Loucy (cell line): ENCODE data around the gene ITSN1.

ENCODE experiments used
- H2AFZ ChIP-seq: fragments of 200-600 bp; sonication (generic); 2 replicates; pipeline ENCODE4 v1.6.0; 2016; ENCODE audit warnings: antibody characterized with exemption, mild to moderate bottlenecking, low read length, moderate library complexity
- H3F3A ChIP-seq: fragments of 200-600 bp; 2 replicates; pipeline ENCODE4 v1.6.0; 2016; ENCODE audit warnings: antibody characterized with exemption, low read depth, mild to moderate bottlenecking
- H3K27me3 ChIP-seq: fragments of 200-600 bp; sonication (generic); 2 replicates; pipeline ENCODE4 v1.6.1; 2014; ENCODE audit warnings: low read length, mild to moderate bottlenecking; ENCODE audit not compliant: insufficient read depth, poor library complexity, severe bottlenecking
- H3K36me3 ChIP-seq: fragments of 200-600 bp; sonication (generic); 2 replicates; pipeline ENCODE4 v1.6.1; 2016; ENCODE audit warnings: low read length; ENCODE audit not compliant: insufficient read depth
- H3K4me1 ChIP-seq: fragments of 200-600 bp; sonication (generic); 2 replicates; pipeline ENCODE4 v1.5.1; 2014; ENCODE audit warnings: low read length, mild to moderate bottlenecking; ENCODE audit not compliant: insufficient read depth, poor library complexity, severe bottlenecking
- H3K4me2 ChIP-seq: fragments of 200-600 bp; sonication (generic); 2 replicates; pipeline ENCODE4 v1.6.0; 2014; ENCODE audit warnings: antibody characterized with exemption, low read length, low read depth, mild to moderate bottlenecking; ENCODE audit not compliant: poor library complexity, severe bottlenecking
- H3K4me3 ChIP-seq: fragments of 200-600 bp; sonication (generic); 2 replicates; pipeline ENCODE4 v1.5.1; 2014; ENCODE audit warnings: low read length, mild to moderate bottlenecking, mixed read lengths; ENCODE audit not compliant: poor library complexity, severe bottlenecking
- H3K79me2 ChIP-seq: fragments of 200-600 bp; sonication (generic); 2 replicates; pipeline ENCODE4 v1.6.1; 2014; ENCODE audit warnings: low read length; ENCODE audit not compliant: insufficient read depth
- H3K9ac ChIP-seq: fragments of 200-600 bp; sonication (generic); 2 replicates; pipeline ENCODE4 v1.6.0; 2014; ENCODE audit warnings: mild to moderate bottlenecking, low read depth, low read length, moderate library complexity; ENCODE audit not compliant: poor library complexity, severe bottlenecking
- H3K9me2 ChIP-seq: fragments of 200-600 bp; sonication (generic); replicated peaks from 2 replicates; pipeline ENCODE4 v1.6.1; 2016; ENCODE audit warnings: low read depth, low read length, mixed read lengths
- H3K9me3 ChIP-seq: fragments of 200-600 bp; sonication (generic); 2 replicates; pipeline ENCODE4 v1.6.1; 2014; ENCODE audit warnings: mild to moderate bottlenecking, antibody characterized with exemption, low read length, low read depth; ENCODE audit not compliant: insufficient read depth
- H4K20me1 ChIP-seq: fragments of 200-600 bp; sonication (generic); 2 replicates; pipeline ENCODE4 v1.6.0; 2014; ENCODE audit warnings: antibody characterized with exemption, low read length, mild to moderate bottlenecking; ENCODE audit not compliant: insufficient read depth, poor library complexity, severe bottlenecking
- EZH2phosphoT487 ChIP-seq: fragments of 200-600 bp; IDR thresholded peaks from 2 replicates; pipeline ENCODE4 v1.6.1; 2018; ENCODE audit warnings: antibody characterized with exemption, mild to moderate bottlenecking, moderate library complexity, borderline replicate concordance
- TF ChIP-seq, protein P1 (sequence below): fragments of 200-600 bp; sonication (generic); conservative IDR thresholded peaks from 2 replicates; pipeline ENCODE4 v1.5.1; 2014; ENCODE audit warnings: mild to moderate bottlenecking, antibody characterized with exemption, low read length

The ITSN1 gene

DNA sequence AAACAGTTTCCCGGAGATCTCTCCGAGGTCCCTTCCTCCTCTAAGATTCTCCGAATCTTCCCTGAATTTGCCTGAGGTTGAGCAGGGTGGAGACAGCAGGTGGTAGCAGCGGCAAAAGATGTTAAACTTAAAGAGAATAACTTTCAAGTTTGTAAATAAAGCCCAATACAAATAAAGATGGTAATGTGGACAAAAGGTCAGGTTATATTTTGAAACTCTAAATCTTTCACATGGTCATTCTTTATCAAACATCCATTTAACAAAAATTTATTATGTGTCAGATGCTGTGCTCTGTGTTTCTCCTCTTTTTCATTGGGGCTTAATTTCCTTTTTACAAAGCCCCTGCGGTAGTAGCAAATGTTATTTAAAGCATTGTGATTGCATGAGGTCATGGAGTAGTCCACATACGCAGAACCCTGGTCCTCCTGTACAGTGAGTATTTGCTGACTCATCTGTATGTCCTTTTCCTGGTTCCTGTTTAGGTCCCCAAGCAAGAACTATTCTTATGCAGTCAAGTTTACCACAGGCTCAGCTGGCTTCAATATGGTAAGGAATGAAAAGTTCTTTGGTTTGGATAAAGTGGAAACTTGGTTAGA, 119.2 kb downstream of the ITSN1 start:
- H3K4me3 ChIP-seq, result no peak overlapping the region
- TF ChIP-seq, protein P1, sequence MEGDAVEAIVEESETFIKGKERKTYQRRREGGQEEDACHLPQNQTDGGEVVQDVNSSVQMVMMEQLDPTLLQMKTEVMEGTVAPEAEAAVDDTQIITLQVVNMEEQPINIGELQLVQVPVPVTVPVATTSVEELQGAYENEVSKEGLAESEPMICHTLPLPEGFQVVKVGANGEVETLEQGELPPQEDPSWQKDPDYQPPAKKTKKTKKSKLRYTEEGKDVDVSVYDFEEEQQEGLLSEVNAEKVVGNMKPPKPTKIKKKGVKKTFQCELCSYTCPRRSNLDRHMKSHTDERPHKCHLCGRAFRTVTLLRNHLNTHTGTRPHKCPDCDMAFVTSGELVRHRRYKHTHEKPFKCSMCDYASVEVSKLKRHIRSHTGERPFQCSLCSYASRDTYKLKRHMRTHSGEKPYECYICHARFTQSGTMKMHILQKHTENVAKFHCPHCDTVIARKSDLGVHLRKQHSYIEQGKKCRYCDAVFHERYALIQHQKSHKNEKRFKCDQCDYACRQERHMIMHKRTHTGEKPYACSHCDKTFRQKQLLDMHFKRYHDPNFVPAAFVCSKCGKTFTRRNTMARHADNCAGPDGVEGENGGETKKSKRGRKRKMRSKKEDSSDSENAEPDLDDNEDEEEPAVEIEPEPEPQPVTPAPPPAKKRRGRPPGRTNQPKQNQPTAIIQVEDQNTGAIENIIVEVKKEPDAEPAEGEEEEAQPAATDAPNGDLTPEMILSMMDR, result no peak
- no peak for TF ChIP-seq EZH2phosphoT487
- H3K4me1 ChIP-seq, result peaks cover 7% of the 10 kb centered on the region
- H3K9ac ChIP-seq, result no peak overlapping the region
- peak overlapping the region; percentile 0; the same call in 1 of the 2 replicates for H2AFZ ChIP-seq
- no peaks in the 10 kb centered on the region for H3K79me2 ChIP-seq
- no peak overlapping the region for H3K4me2 ChIP-seq
- H3K36me3 ChIP-seq, result peaks cover 6% of the 10 kb centered on the region; the same call in 1 of the 2 replicates
- H3F3A ChIP-seq, result no peaks in the 10 kb centered on the region
- H4K20me1 ChIP-seq, result no peaks in the 10 kb centered on the region
- H3K9me3 ChIP-seq, result no peaks in the 10 kb centered on the region
- H3K9me2 ChIP-seq, result no peaks in the 10 kb centered on the region
- no peaks in the 10 kb centered on the region for H3K27me3 ChIP-seq

DNA sequence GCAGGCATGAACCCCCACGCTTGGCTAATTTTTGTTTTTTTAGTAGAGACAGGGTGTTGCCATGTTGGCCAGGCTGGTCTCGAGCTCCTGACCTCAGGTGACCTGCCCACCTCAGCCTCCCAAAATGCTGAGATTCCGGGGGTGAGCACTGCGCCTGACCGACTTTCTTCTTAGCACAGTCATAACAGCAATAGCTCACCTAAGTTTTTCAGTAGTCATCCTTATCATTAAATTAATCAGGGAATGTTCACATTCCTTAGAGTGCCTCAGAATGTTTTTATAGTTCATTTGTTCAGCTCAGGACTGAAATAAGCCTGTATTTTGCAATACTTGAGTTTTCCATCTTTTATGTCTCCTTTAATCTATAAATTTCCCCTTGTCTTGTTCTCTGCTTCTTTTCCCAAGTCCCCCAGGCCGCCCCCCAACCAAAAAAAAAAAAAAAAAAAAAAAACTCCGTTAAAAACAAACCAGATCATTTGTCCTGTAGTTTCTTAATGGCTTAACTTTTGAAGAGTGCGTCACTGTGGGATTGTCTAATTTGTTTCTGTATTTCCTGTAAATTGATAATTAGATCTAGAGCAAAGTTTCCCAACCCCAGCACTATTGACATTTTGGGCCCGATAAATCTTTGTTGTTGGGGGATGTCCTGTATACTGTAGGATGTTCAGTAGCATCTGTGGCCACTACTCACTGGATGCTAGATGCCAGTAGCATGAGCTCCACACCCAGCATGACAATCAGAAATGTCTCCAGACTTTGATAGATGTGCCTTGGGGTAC, 120.7 kb downstream of the ITSN1 start:
- Histone ChIP-seq H4K20me1 (no peaks in the 10 kb centered on the region), H3K36me3 (peaks cover 6% of the 10 kb centered on the region; the same call in 1 of the 2 replicates), H3K4me2 (no peak overlapping the region), H3K79me2 (no peaks in the 10 kb centered on the region), H3K9ac (no peak overlapping the region), H2AFZ (no peak overlapping the region), H3K4me3 (no peak overlapping the region), H3K27me3 (no peaks in the 10 kb centered on the region), H3K9me2 (no peaks in the 10 kb centered on the region), H3F3A (no peaks in the 10 kb centered on the region), H3K4me1 (peaks cover 7% of the 10 kb centered on the region), H3K9me3 (no peaks in the 10 kb centered on the region)
- TF ChIP-seq EZH2phosphoT487, result no peak
- TF ChIP-seq, protein P1, result no peak

DNA sequence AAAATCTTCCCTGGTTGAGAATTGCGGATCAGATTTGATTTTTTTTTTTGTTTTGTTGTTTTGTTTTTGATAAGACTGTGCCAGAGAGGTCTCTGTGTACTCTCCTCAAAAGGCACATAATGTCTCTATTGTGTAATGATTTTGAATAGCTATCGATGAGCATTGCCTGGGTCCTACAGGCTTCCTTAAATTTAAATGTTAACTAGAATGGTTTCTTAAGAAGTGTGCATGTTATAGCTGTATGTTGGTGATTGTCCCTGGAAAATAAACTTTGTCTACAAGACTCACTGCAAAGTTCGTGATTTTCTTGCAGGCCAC, 121.2 kb downstream of the ITSN1 start:
- H3K27me3 ChIP-seq, result no peaks in the 10 kb centered on the region
- TF ChIP-seq, protein P1, result no peak
- TF ChIP-seq EZH2phosphoT487, result no peak
- H2AFZ ChIP-seq, result no peak overlapping the region
- peaks cover 6% of the 10 kb centered on the region; the same call in 1 of the 2 replicates for H3K36me3 ChIP-seq
- no peak overlapping the region for H3K4me3 ChIP-seq
- no peak overlapping the region for H3K9ac ChIP-seq
- H3K9me2 ChIP-seq, result no peaks in the 10 kb centered on the region
- no peaks in the 10 kb centered on the region for H3K79me2 ChIP-seq
- H3K9me3 ChIP-seq, result no peaks in the 10 kb centered on the region
- H3F3A ChIP-seq, result no peaks in the 10 kb centered on the region
- no peaks in the 10 kb centered on the region for H4K20me1 ChIP-seq
- peaks cover 7% of the 10 kb centered on the region for H3K4me1 ChIP-seq
- H3K4me2 ChIP-seq, result no peak overlapping the region
